WI38 (cell line): ENCODE data around the gene ADGRL1.
"Not testable (repeated sequence)": the region's sequence is repeated elsewhere in the genome, so short reads cannot be mapped to it uniquely, and the experiment has no call there.

ENCODE experiments used
- H3K4me3 ChIP-seq: 2 replicates; pipeline ENCODE4 v1.5.1; 2011; ENCODE audit warnings: low read depth, mild to moderate bottlenecking, control low read depth, low read length
- CTCF ChIP-seq: IDR thresholded peaks from 2 replicates; pipeline ENCODE4 v1.5.1; 2012; ENCODE audit warnings: low read depth, mild to moderate bottlenecking, control low read depth, low read length

ADGRL1 gene

GRCh38 chr19:14237014-14237941 is 31.3 kb upstream of the ADGRL1 start:
- TF ChIP-seq CTCF = no peak
- H3K4me3 ChIP-seq = no peak overlapping the region

- not testable (repeated sequence) for H3K4me3 ChIP-seq
These were observed 27.0 kb upstream of the ADGRL1 start for GRCh38 chr19:14232945-14233344.

- H3K4me3 ChIP-seq = not testable (repeated sequence)
These were observed 22.6 kb upstream of the ADGRL1 start for GRCh38 chr19:14228446-14229071.

GRCh38 chr19:14226498-14226897 is 20.5 kb upstream of the ADGRL1 start:
- H3K4me3 ChIP-seq = not testable (repeated sequence)

- TF ChIP-seq CTCF = no peak
- no peak overlapping the region for H3K4me3 ChIP-seq
These were observed 16.9 kb upstream of the ADGRL1 start for GRCh38 chr19:14222886-14223285.

GRCh38 chr19:14221345-14221744 is 15.4 kb upstream of the ADGRL1 start:
- TF ChIP-seq CTCF = peak; percentile 4; the same call in 1 of the 2 replicates
- H3K4me3 ChIP-seq = not testable (repeated sequence)

- TF ChIP-seq CTCF = no peak
These were observed 12.8 kb upstream of the ADGRL1 start for GRCh38 chr19:14218620-14219330.

GRCh38 chr19:14217886-14218285 is 11.9 kb upstream of the ADGRL1 start:
- not testable (repeated sequence) for H3K4me3 ChIP-seq

More at GRCh38 chr19:14218620-14219330, 12.8 kb upstream of the ADGRL1 start:
- H3K4me3 ChIP-seq = no peak overlapping the region

- no peak overlapping the region for H3K4me3 ChIP-seq
- no peak for TF ChIP-seq CTCF
These were observed 8.6 kb upstream of the ADGRL1 start for GRCh38 chr19:14214580-14214979.

- H3K4me3 ChIP-seq = not testable (repeated sequence)
These were observed 4.2 kb upstream of the ADGRL1 start for GRCh38 chr19:14210182-14210581.

- not testable (repeated sequence) for H3K4me3 ChIP-seq
These were observed 3.4 kb upstream of the ADGRL1 start for GRCh38 chr19:14209401-14209800.

GRCh38 chr19:14208496-14208895 is 2.5 kb upstream of the ADGRL1 start:
- H3K4me3 ChIP-seq = not testable (repeated sequence)

- H3K4me3 ChIP-seq = not testable (repeated sequence)
These were observed 1.8 kb upstream of the ADGRL1 start for GRCh38 chr19:14207796-14208195.
